ENCODE results near the gene GYPC.
A peak's percentile ranks its signal among the peaks of the same experiment; 100 is the strongest.
"Not testable (repeated sequence)": the region's sequence is repeated elsewhere in the genome, so short reads cannot be mapped to it uniquely, and the experiment has no call there.

GYPC gene

GRCh38 chr2:126699018-126699417 lies 43.1 kb downstream of the GYPC start:
- no peak for DNase-seq (ENCODE audit: low read depth in 2 of 2)

- peak; percentile 39 to 50 for DNase-seq (ENCODE audit: low read depth in 2 of 2)
Measured at GRCh38 chr2:126699716-126700581, 44.0 kb downstream of the GYPC start.

- DNase-seq (ENCODE audit: low read depth in 2 of 2): no peak
Measured at GRCh38 chr2:126700677-126701076, 44.7 kb downstream of the GYPC start.

GRCh38 chr2:126703311-126703710 lies 47.4 kb downstream of the GYPC start:
- DNase-seq (ENCODE audit: low read depth in 2 of 2): no peak

- DNase-seq (ENCODE audit: low read depth in 2 of 2): peak; percentile 20 to 21
Measured at GRCh38 chr2:126704434-126705160, 48.6 kb downstream of the GYPC start.

GRCh38 chr2:126707191-126707590 lies 51.2 kb downstream of the GYPC start:
- no peak for DNase-seq (ENCODE audit: low read depth in 2 of 2)

- DNase-seq (ENCODE audit: low read depth in 2 of 2): no peak
Measured at GRCh38 chr2:126707941-126708340, 52.0 kb downstream of the GYPC start.

GRCh38 chr2:126714191-126714965 lies 58.4 kb downstream of the GYPC start:
- DNase-seq (ENCODE audit: low read depth in 2 of 2): no peak

- no peak for DNase-seq (ENCODE audit: low read depth in 2 of 2)
Measured at GRCh38 chr2:126715111-126715510, 59.2 kb downstream of the GYPC start.

- no peak for DNase-seq (ENCODE audit: low read depth in 2 of 2)
Measured at GRCh38 chr2:126715576-126716406, 59.8 kb downstream of the GYPC start.

- not testable (repeated sequence) for DNase-seq (ENCODE audit: low read depth in 2 of 2)
Measured at GRCh38 chr2:126717277-126717676, 61.3 kb downstream of the GYPC start.

- DNase-seq (ENCODE audit: low read depth in 2 of 2): no peak
Measured at GRCh38 chr2:126717928-126718327, 62.0 kb downstream of the GYPC start.

- no peak for DNase-seq (ENCODE audit: low read depth in 2 of 2)
Measured at GRCh38 chr2:126719191-126719832, 63.4 kb downstream of the GYPC start.

- DNase-seq (ENCODE audit: low read depth in 2 of 2): no peak
Measured at GRCh38 chr2:126719833-126720351, 63.9 kb downstream of the GYPC start.

GRCh38 chr2:126720638-126721037 lies 64.7 kb downstream of the GYPC start:
- no peak for DNase-seq (ENCODE audit: low read depth in 2 of 2)

GRCh38 chr2:126722081-126722480 lies 66.1 kb downstream of the GYPC start:
- DNase-seq (ENCODE audit: low read depth in 2 of 2): no peak

GRCh38 chr2:126722546-126722945 lies 66.6 kb downstream of the GYPC start:
- DNase-seq (ENCODE audit: low read depth in 2 of 2): no peak

- no peak for DNase-seq (ENCODE audit: low read depth in 2 of 2)
Measured at GRCh38 chr2:126723281-126723815, 67.4 kb downstream of the GYPC start.

- no peak for DNase-seq (ENCODE audit: low read depth in 2 of 2)
Measured at GRCh38 chr2:126725580-126725979, 69.6 kb downstream of the GYPC start.

- DNase-seq (ENCODE audit: low read depth in 2 of 2): no peak
Measured at GRCh38 chr2:126729896-126730295, 73.9 kb downstream of the GYPC start.
